GM18508 (cell line): Measurements from ENCODE around the gene PPIA.
A peak's percentile ranks its signal among the peaks of the same experiment; 100 is the strongest.
"Not testable (repeated sequence)": the region's sequence is repeated elsewhere in the genome, so short reads cannot be mapped to it uniquely, and the experiment has no call there.

ENCODE experiments used
- ATAC-seq: cut with Tn5 transposase; IDR thresholded peaks from one replicate; pipeline ENCODE4 v1.9.1; 2021; ENCODE audit warnings: moderate number of reproducible peaks; ENCODE audit not compliant: insufficient read depth, unreplicated experiment

The PPIA gene

GRCh38 chr7:44819292-44819691 is 22.8 kb downstream of the PPIA start:
- ATAC-seq, result no peak

GRCh38 chr7:44823255-44823781 is 26.8 kb downstream of the PPIA start:
- no peak for ATAC-seq

GRCh38 chr7:44824894-44825526 is 28.5 kb downstream of the PPIA start:
- no peak for ATAC-seq

GRCh38 chr7:44827567-44827966 is 31.1 kb downstream of the PPIA start:
- no peak for ATAC-seq

GRCh38 chr7:44838751-44839150 is 42.3 kb downstream of the PPIA start:
- ATAC-seq, result no peak

- ATAC-seq, result not testable (repeated sequence)
These were observed 46.2 kb downstream of the PPIA start for GRCh38 chr7:44842675-44843074.

- ATAC-seq, result not testable (repeated sequence)
These were observed 47.0 kb downstream of the PPIA start for GRCh38 chr7:44843440-44843839.

- ATAC-seq, result no peak
These were observed 49.0 kb downstream of the PPIA start for GRCh38 chr7:44845451-44845850.

- ATAC-seq, result not testable (repeated sequence)
These were observed 49.9 kb downstream of the PPIA start for GRCh38 chr7:44846390-44846789.

GRCh38 chr7:44846816-44847508 is 50.5 kb downstream of the PPIA start:
- no peak for ATAC-seq

- ATAC-seq, result peak; percentile 39
These were observed 51.0 kb downstream of the PPIA start for GRCh38 chr7:44847509-44847919.

- peak; percentile 74 for ATAC-seq
These were observed 51.6 kb downstream of the PPIA start, which contains the start of gene H2AZ2 for GRCh38 chr7:44847920-44848634. H2AZ2 (minus strand) TSS chr7:44848087; CDS start chr7:44847971, 116 bp downstream.

- ATAC-seq, result no peak
These were observed 52.9 kb downstream of the PPIA start for GRCh38 chr7:44849259-44849884.

- ATAC-seq, result no peak
These were observed 53.5 kb downstream of the PPIA start for GRCh38 chr7:44849885-44850544.

- ATAC-seq, result no peak
These were observed 56.1 kb downstream of the PPIA start for GRCh38 chr7:44852590-44852989.
